CD14-positive monocyte (primary cell): ENCODE results near the gene CD4. TPM values are rescaled to one million over a fixed set of nuclear protein-coding genes. Genes with fewer than 3 reads are reported as not detected.

Experiments
- DNase-seq, 3 donors: peaks; one replicate each; pipeline ENCODE4 v3.0.0-alpha.2; 2011 to 2022
- H2AFZ ChIP-seq: 2 replicates; pipeline ENCODE4 v1.6.0; 2012; ENCODE audit warnings: mild to moderate bottlenecking, low read depth, low read length, inconsistent platforms; ENCODE audit not compliant: insufficient read depth, poor library complexity, severe bottlenecking
- H3K27ac ChIP-seq, 2 donors: 1 replicate in 1 of 2; 2 replicates in 1 of 2; pipeline ENCODE4 v1.5.1; 2012 to 2013; ENCODE audit warnings: low read length in 2 of 2, control low read depth in 1 of 2, inconsistent platforms in 1 of 2, low read depth in 1 of 2, mild to moderate bottlenecking in 1 of 2
- H3K27me3 ChIP-seq, 2 donors: one replicate each; pipeline versions ENCODE4 v1.6.0 to v1.6.1; 2011 to 2013; ENCODE audit warnings: low read length in 2 of 2; ENCODE audit not compliant: control insufficient read depth in 2 of 2, insufficient read depth in 2 of 2
- H3K36me3 ChIP-seq, 2 donors: replicated peaks in 1 of 2; 1 replicate in 1 of 2; 2 replicates in 1 of 2; pipeline versions ENCODE4 v1.5.1 to v1.6.1; 2012 to 2013; ENCODE audit warnings: low read length in 2 of 2, control low read depth in 1 of 2, inconsistent platforms in 1 of 2, mild to moderate bottlenecking in 1 of 2; ENCODE audit not compliant: insufficient read depth in 2 of 2, control insufficient read depth in 1 of 2
- H3K4me1 ChIP-seq, 2 donors: 1 replicate in 1 of 2; 2 replicates in 1 of 2; pipeline versions ENCODE4 v1.5.1 to v1.6.1; 2012 to 2013; ENCODE audit warnings: low read length in 2 of 2, control low read depth in 1 of 2, inconsistent platforms in 1 of 2, mild to moderate bottlenecking in 1 of 2, moderate library complexity in 1 of 2; ENCODE audit not compliant: insufficient read depth in 2 of 2, control insufficient read depth in 1 of 2
- H3K4me2 ChIP-seq: replicated peaks from 2 replicates; pipeline ENCODE3; 2012; ENCODE audit warnings: low read length, moderate library complexity, mild to moderate bottlenecking; ENCODE audit not compliant: poor library complexity, severe bottlenecking; ENCODE audit errors: extremely low read depth
- H3K4me3 ChIP-seq, 3 experiments: fragments of 200-600 bp in 1 of 3; sonication (generic) in 1 of 3; replicated peaks in 1 of 3; 1 replicate in 2 of 3; 2 replicates in 1 of 3; pipeline ENCODE4 v1.5.1; 2011 to 2013; ENCODE audit warnings: low read length in 3 of 3, mild to moderate bottlenecking in 3 of 3, control low read depth in 2 of 3, low read depth in 2 of 3, inconsistent platforms in 1 of 3, moderate library complexity in 1 of 3
- H3K79me2 ChIP-seq: 2 replicates; pipeline ENCODE4 v1.6.0; 2012; ENCODE audit warnings: mild to moderate bottlenecking, control low read depth, inconsistent platforms, low read length, moderate library complexity; ENCODE audit not compliant: insufficient read depth
- H3K9ac ChIP-seq: 2 replicates; pipeline ENCODE4 v1.6.0; 2017; ENCODE audit warnings: low read length, mild to moderate bottlenecking; ENCODE audit not compliant: insufficient read depth, poor library complexity, severe bottlenecking
- H3K9me3 ChIP-seq, 2 donors: replicated peaks in 1 of 2; 1 replicate in 1 of 2; 2 replicates in 1 of 2; pipeline versions ENCODE4 v1.5.1 to v1.6.1; 2012 to 2013; ENCODE audit warnings: low read length in 2 of 2, control low read depth in 1 of 2; ENCODE audit not compliant: control insufficient read depth in 1 of 2, insufficient read depth in 1 of 2
- H4K20me1 ChIP-seq: 2 replicates; pipeline ENCODE4 v1.6.0; 2012; ENCODE audit warnings: mild to moderate bottlenecking, low read length, control low read depth, moderate library complexity; ENCODE audit not compliant: insufficient read depth
- H3K27ac Mint-ChIP-seq, 7 donors: one replicate each; pipeline ENCODE4 v1.8.0; 2020; ENCODE audit warnings: mild to moderate bottlenecking in 7 of 7, mixed read lengths in 7 of 7, moderate library complexity in 6 of 7, inconsistent platforms in 2 of 7
- H3K27me3 Mint-ChIP-seq, 3 donors: one replicate each; pipeline ENCODE4 v1.8.0; 2021 to 2022; ENCODE audit warnings: low read depth in 3 of 3, mild to moderate bottlenecking in 3 of 3, mixed read lengths in 3 of 3, moderate library complexity in 3 of 3, inconsistent platforms in 1 of 3
- H3K36me3 Mint-ChIP-seq, 2 donors: one replicate each; pipeline ENCODE4 v1.8.0; 2020; ENCODE audit warnings: mixed read lengths in 2 of 2, inconsistent platforms in 1 of 2, mild to moderate bottlenecking in 1 of 2
- H3K4me1 Mint-ChIP-seq: one replicate; pipeline ENCODE4 v1.8.0; 2020; ENCODE audit warnings: mild to moderate bottlenecking, mixed read lengths
- H3K4me3 Mint-ChIP-seq, 2 donors: one replicate each; pipeline ENCODE4 v1.8.0; 2020; ENCODE audit warnings: mild to moderate bottlenecking in 2 of 2, mixed read lengths in 2 of 2, moderate library complexity in 1 of 2
- H3K9me3 Mint-ChIP-seq, 7 donors: one replicate each; pipeline ENCODE4 v1.8.0; 2020 to 2022; ENCODE audit warnings: mixed read lengths in 7 of 7, mild to moderate bottlenecking in 6 of 7, moderate library complexity in 6 of 7, inconsistent platforms in 2 of 7
- CTCF ChIP-seq: fragments of 200-600 bp; IDR thresholded peaks from one replicate; pipeline ENCODE4 v1.8.0; 2022; ENCODE audit warnings: antibody characterized with exemption, mild to moderate bottlenecking
- WGBS: methylation state at CpG from one replicate; pipeline ENCODE4 v1.1.5; 2013; ENCODE audit warnings: missing lambda C conversion rate; ENCODE audit not compliant: insufficient coverage; 5-methylcytosine and 5-hydroxymethylcytosine counted together
- intact Hi-C, 2 donors: fragments of 100-400 bp; cut with micrococcal nuclease; formaldehyde crosslinking; loops; one replicate each; pipeline versions ENCODE4 v1.15.0 to v1.15.1; 2023
- polyA plus RNA-seq, 3 donors: library from polyadenylated mRNA; depleted of rRNA in 1 of 3; unstranded in 2 of 3; stranded (reverse) in 1 of 3; fragments of 300-500 nt in 2 of 3; fragments of >200 nt in 1 of 3; fragmentation: Illumina TruSeq in 2 of 3; gene quantifications; 1 replicate in 2 of 3; 2 replicates in 1 of 3; pipeline ENCODE4 v1.2.3, GENCODE V29; 2012 to 2021

The CD4 gene
- polyA plus RNA-seq, 3 donors: 261 to 371 (median 269) TPM

GRCh38 chr12:6763380-6763779 is 25.9 kb upstream of the CD4 start:
- H3K4me3 ChIP-seq: no peak overlapping the region
- no peak overlapping the region for H3K27ac Mint-ChIP-seq
- H3K36me3 ChIP-seq: no peaks in the 10 kb centered on the region
- WGBS: 73% methylated on average over 3 of the region's 4 CpGs
- H3K27me3 Mint-ChIP-seq: peaks cover 40 to 51% (median 51%) of the 10 kb centered on the region in 3 donors
- no peak overlapping the region for H2AFZ ChIP-seq
- DNase-seq: no peak
- intact Hi-C loops: no loop called here
- no peak overlapping the region for H3K27ac ChIP-seq
- TF ChIP-seq CTCF: no peak
- H3K9me3 ChIP-seq: no peaks in the 10 kb centered on the region
- peaks cover 19 to 42% of the 10 kb centered on the region in 2 donors for H3K27me3 ChIP-seq
- peaks cover 36 to 43% of the 10 kb centered on the region in 2 donors for H3K4me1 ChIP-seq
- H3K4me1 Mint-ChIP-seq: peaks cover 39% of the 10 kb centered on the region
- H3K9ac ChIP-seq: no peak overlapping the region
- H3K4me3 Mint-ChIP-seq: peak overlapping the region in 1 of 2 donors; percentile 35
- peaks cover 0 to 9% (median 4%) of the 10 kb centered on the region in 7 donors for H3K9me3 Mint-ChIP-seq
- H3K36me3 Mint-ChIP-seq: peaks cover 4 to 15% of the 10 kb centered on the region in 2 donors
- no peaks in the 10 kb centered on the region for H3K79me2 ChIP-seq
- no peak overlapping the region for H3K4me2 ChIP-seq
- H4K20me1 ChIP-seq: no peaks in the 10 kb centered on the region

GRCh38 chr12:6764011-6764828 is 25.1 kb upstream of the CD4 start:
- Mint-ChIP-seq H3K36me3 (peaks cover 4 to 19% of the 10 kb centered on the region in 2 donors), H3K27me3 (peaks cover 46 to 59% (median 57%) of the 10 kb centered on the region in 3 donors), H3K4me1 (peaks cover 38% of the 10 kb centered on the region), H3K27ac (peak overlapping the region in 1 of 7 donors; percentile 61), H3K4me3 (peak overlapping the region; percentile 63 to 85), H3K9me3 (peaks cover 0 to 9% (median 4%) of the 10 kb centered on the region in 7 donors)
- DNase-seq: peak; percentile 77 to 91 (median 85)
- no peak for TF ChIP-seq CTCF
- Histone ChIP-seq H3K36me3 (no peaks in the 10 kb centered on the region), H3K4me2 (peak overlapping the region; percentile 73), H3K4me1 (peaks cover 33 to 38% of the 10 kb centered on the region in 2 donors), H3K9ac (no peak overlapping the region), H3K79me2 (no peaks in the 10 kb centered on the region), H4K20me1 (no peaks in the 10 kb centered on the region), H2AFZ (peak overlapping the region; percentile 67), H3K4me3 (peak overlapping the region in 1 of 3 experiments; percentile 58), H3K27me3 (peaks cover 19 to 50% of the 10 kb centered on the region in 2 donors), H3K9me3 (no peaks in the 10 kb centered on the region), H3K27ac (no peak overlapping the region)
- 0% methylated on average over 9 of the region's 16 CpGs for WGBS
- intact Hi-C loops: no loop called here
